Transverse colon (tissue), 4 donors: ENCODE measurements around the gene ATP2B1.

ENCODE experiments used
- EP300 ChIP-seq: sonication (generic); formaldehyde crosslinking; IDR thresholded peaks from one replicate; pipeline ENCODE4 v1.6.1; 2017; ENCODE audit warnings: antibody characterized with exemption, low read depth
- POLR2A ChIP-seq: fragments of 450-650 bp; IDR thresholded peaks from one replicate; pipeline ENCODE4 v1.6.1; 2016; ENCODE audit warnings: antibody characterized with exemption, mild to moderate bottlenecking, moderate library complexity
- POLR2AphosphoS5 ChIP-seq, 3 donors: sonication (generic); formaldehyde crosslinking; IDR thresholded peaks; one replicate each; pipeline ENCODE4 v1.6.1; 2016; ENCODE audit warnings: antibody characterized with exemption in 3 of 3
- TF ChIP-seq, protein P1 (sequence below), 5 experiments: fragments of 200-600 bp in 3 of 5; fragments of 450-650 bp in 2 of 5; sonication (generic) in 3 of 5; IDR thresholded peaks; 1 replicate in 2 of 5; 2 replicates in 3 of 5; pipeline ENCODE4 v1.5.1; 2016 to 2017; ENCODE audit warnings: antibody characterized with exemption in 5 of 5, inconsistent platforms in 3 of 5, mild to moderate bottlenecking in 2 of 5, moderate library complexity in 1 of 5

DNA sequence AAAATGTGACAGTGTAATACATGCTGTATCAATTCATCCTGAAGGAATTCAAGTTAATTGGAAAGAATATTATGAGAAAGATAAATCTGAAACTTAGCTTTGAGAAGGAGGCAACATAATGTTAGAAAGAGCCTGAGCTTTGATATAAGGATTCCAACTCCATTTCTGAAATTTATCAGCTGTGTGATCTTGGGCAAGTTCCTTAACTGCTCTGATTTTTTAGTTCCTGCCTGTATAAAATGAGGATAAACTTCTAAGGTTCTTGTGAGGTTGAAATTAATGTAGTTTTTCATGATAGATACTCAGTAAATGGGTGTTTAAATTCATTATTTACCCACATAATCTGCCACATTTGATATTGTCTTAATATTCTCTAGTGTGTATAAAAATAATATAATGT is 14.6 kb upstream of the ATP2B1 start:
- TF ChIP-seq, protein P1, sequence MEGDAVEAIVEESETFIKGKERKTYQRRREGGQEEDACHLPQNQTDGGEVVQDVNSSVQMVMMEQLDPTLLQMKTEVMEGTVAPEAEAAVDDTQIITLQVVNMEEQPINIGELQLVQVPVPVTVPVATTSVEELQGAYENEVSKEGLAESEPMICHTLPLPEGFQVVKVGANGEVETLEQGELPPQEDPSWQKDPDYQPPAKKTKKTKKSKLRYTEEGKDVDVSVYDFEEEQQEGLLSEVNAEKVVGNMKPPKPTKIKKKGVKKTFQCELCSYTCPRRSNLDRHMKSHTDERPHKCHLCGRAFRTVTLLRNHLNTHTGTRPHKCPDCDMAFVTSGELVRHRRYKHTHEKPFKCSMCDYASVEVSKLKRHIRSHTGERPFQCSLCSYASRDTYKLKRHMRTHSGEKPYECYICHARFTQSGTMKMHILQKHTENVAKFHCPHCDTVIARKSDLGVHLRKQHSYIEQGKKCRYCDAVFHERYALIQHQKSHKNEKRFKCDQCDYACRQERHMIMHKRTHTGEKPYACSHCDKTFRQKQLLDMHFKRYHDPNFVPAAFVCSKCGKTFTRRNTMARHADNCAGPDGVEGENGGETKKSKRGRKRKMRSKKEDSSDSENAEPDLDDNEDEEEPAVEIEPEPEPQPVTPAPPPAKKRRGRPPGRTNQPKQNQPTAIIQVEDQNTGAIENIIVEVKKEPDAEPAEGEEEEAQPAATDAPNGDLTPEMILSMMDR (IDR thresholded peaks at IDR 0.05): no peak
- TF ChIP-seq POLR2A (no peak), EP300 (no peak), POLR2AphosphoS5 (IDR thresholded peaks at IDR 0.05) (no peak)
